T-helper 2 cell treated with Interferon-gamma antibody and Interleukin-4, amounts not matched to agents 5 μg/mL and 100 μg/mL, for 36 hours (primary cell): Measurements from ENCODE around the gene MAP3K12.
A peak's percentile ranks its signal among the peaks of the same experiment; 100 is the strongest.
"Not testable (repeated sequence)": the region's sequence is repeated elsewhere in the genome, so short reads cannot be mapped to it uniquely, and the experiment has no call there.

Experiments used
- DNase-seq: peaks from one replicate; pipeline ENCODE4 v3.0.0; 2021; ENCODE audit warnings: low spot score
- H3K27ac Mint-ChIP-seq: one replicate; pipeline ENCODE4 v1.8.0; 2021; ENCODE audit warnings: mild to moderate bottlenecking, mixed read lengths
- H3K27me3 Mint-ChIP-seq: one replicate; pipeline ENCODE4 v1.8.0; 2021; ENCODE audit warnings: low read depth, mixed read lengths
- H3K36me3 Mint-ChIP-seq: one replicate; pipeline ENCODE4 v1.8.0; 2021; ENCODE audit warnings: low read depth, mixed read lengths
- H3K4me1 Mint-ChIP-seq: one replicate; pipeline ENCODE4 v1.8.0; 2021; ENCODE audit warnings: low read depth, mixed read lengths
- H3K4me3 Mint-ChIP-seq: one replicate; pipeline ENCODE4 v1.8.0; 2022; ENCODE audit warnings: mild to moderate bottlenecking, moderate library complexity, mixed read lengths
- H3K9me3 Mint-ChIP-seq: one replicate; pipeline ENCODE4 v1.8.0; 2021; ENCODE audit warnings: mixed read lengths

MAP3K12 gene

DNA sequence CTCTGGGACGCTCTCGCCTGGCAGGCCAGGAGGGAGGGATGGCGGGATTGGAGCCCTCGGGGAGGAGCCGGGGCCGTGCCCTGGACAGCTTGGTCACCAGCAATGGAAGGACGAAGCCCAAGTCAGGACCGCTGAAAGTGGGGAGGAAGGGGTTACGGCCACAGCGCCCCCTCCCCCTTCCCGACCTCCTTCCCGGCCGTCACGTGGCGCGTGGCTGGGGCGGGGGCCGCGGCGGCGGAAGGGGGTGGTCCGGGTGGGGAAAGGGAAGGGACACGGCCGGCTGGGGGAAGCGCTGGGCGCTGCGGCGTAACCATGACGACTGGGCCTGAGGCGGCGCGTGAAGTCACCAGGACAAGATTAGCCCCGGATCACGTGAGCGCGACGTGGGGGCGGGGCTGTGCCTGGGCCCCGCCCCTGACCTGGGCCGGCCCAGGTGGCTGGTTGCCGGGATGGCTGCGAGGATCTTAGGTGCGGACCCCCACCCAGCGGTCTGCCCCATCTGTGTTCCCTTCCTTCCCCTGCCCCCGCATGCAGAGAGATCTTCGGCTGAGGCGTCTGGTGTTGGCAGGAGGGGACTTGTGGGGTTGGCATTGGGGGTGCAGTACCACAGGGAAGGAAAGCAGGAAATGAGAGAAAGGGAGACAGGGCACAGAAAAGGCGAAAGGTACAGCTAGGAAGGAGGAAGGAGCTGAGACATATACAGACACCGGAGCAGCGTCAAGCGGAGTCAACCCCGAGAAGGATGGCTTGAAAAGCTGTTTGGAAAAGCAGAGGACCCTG, 6.2 kb downstream of the MAP3K12 start:
- H3K9me3 Mint-ChIP-seq, result no peaks in the 10 kb centered on the region
- DNase-seq, result peak; percentile 83
- H3K27ac Mint-ChIP-seq, result peak overlapping the region; percentile 72
- peak overlapping the region; percentile 88 for H3K4me3 Mint-ChIP-seq
- peaks cover 28% of the 10 kb centered on the region for H3K4me1 Mint-ChIP-seq
- H3K36me3 Mint-ChIP-seq, result peaks cover 6% of the 10 kb centered on the region
- no peaks in the 10 kb centered on the region for H3K27me3 Mint-ChIP-seq

DNA sequence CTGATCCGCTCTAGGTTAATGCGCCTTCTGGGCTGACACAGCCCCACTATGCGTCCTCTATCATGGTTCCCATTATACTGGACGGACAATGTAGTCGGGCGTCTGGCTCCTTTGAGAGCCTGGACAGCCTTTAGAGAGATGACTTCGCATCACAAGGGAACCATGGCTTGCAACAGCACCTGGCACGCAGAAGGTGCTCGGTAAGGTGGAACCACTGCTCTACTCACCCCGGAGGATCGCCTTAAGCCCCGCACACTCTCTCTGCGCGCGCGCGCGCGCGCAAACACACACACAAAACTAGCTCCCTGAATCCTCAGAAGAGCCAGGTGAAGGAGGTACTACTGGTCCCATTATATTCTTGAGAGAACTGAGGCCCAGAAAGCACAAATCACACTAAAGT, 7.1 kb downstream of the MAP3K12 start:
- Mint-ChIP-seq H3K27me3 (no peaks in the 10 kb centered on the region), H3K27ac (peak overlapping the region; percentile 55), H3K4me1 (peaks cover 21% of the 10 kb centered on the region), H3K36me3 (peaks cover 11% of the 10 kb centered on the region), H3K4me3 (peak overlapping the region; percentile 71), H3K9me3 (no peaks in the 10 kb centered on the region)
- DNase-seq, result no peak

DNA sequence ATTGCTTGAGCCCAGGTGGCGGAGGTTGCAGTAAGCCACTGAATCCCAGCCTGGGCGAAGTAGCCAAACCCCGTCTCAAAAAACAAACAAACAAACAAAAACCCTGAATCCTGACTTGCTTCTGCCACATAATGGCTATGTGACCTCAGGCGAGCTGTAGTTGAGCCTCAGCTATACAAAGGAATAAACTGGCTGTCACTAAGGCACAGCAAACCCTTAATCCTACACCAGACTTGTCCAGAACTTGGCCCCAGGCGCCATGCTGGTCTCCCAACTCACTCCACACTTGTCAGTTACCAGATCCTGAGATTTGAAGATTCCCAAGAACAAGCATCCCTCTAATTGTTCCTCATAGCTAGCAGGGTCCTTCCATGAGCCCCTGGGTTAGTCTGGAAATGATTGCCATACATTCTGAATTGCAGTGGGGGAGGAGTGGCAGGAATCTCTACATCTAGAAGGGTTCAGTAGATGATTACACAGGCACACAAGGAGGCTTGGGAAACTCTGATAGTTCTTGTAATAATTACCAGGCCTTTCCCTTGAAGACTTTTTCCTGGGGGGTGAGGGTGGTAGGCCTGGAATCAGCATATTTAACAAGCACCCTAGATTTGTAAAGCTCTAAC, 9.9 kb downstream of the MAP3K12 start:
- Mint-ChIP-seq H3K27me3 (no peaks in the 10 kb centered on the region), H3K27ac (no peak overlapping the region), H3K36me3 (peaks cover 19% of the 10 kb centered on the region), H3K4me1 (peaks cover 17% of the 10 kb centered on the region), H3K9me3 (no peaks in the 10 kb centered on the region), H3K4me3 (no peak overlapping the region)
- no peak for DNase-seq

DNA sequence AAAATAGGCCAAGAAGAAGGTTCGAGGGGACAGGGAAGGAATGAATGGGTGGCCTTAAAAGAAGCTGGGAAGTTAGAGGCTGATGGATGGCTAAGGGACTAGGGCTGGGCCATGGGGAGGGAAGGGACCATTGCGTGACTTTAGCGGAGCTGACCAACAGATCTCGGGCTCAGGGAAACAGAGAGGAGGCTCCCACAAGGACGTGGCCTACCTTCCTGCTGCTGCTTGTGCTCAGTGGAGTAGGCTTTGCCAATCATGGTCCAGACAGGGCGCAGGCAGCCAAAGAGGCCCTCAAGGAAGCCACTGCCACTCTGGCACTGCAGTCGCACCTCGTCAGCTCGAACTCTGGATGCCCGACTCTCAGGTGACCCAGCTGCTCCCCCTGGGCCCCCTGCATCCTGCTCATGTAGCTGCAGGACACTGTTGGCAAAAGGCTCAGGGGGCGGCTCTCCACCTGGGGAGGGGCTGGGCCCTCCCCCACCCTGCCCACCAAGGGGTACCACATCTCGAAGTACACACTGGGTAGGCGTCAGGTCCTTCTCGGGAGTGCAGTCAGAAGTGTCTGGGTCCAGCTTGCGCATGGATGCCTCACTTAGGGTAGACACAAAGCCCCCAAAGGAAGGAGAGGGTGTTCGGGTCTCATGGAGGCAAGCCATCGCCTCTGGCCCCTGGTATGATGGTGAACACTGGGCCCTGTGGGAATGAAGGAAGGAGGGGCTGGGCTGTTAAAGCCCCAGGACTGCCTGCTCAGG, 12.3 kb downstream of the MAP3K12 start:
- H3K36me3 Mint-ChIP-seq, result peaks cover 33% of the 10 kb centered on the region
- H3K4me3 Mint-ChIP-seq, result no peak overlapping the region
- no peak overlapping the region for H3K27ac Mint-ChIP-seq

DNA sequence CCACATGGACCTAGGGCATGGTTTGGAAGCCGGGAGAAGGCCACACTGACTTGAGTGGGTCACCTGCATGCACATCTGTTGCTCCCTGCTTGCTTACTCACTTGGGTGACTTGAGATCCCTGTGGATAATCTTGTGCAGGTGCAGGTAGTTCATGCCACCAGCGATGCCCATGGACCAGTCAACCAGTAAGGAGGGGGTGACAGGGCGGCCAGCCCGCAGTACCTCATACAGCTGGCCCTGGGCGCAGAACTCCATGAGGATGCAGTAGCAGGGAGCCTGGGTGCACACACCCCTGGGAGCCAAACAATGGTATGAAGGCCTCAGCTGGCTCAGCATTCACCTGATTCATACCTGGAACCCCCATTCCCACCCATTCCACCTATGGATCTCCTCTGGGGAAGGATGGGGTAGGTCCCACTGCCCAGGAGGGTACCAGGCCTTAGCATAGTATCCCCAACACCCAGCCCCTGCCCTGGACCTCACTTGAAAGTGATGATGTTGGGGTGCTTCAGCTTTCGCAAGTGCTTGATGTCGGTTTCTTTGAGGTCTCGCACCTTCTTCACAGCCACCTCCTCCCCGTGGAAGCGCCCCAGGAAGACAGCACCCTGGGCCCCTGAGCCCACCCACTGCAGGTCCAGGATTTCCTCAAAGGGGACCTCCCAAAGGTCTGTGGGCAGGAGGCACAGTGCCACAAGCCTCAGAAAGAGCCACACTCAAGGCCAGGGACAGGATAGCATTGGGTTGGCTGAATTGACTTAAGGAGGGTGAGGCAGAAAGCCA, 13.1 kb downstream of the MAP3K12 start:
- Mint-ChIP-seq H3K36me3 (peaks cover 40% of the 10 kb centered on the region), H3K9me3 (no peaks in the 10 kb centered on the region), H3K4me3 (no peak overlapping the region), H3K27me3 (no peaks in the 10 kb centered on the region), H3K4me1 (no peaks in the 10 kb centered on the region), H3K27ac (no peak overlapping the region)
- no peak for DNase-seq

More for the DNA sequence above, 12.3 kb downstream of the MAP3K12 start:
- no peak for DNase-seq
- Mint-ChIP-seq H3K27me3 (no peaks in the 10 kb centered on the region), H3K9me3 (no peaks in the 10 kb centered on the region), H3K4me1 (no peaks in the 10 kb centered on the region)

DNA sequence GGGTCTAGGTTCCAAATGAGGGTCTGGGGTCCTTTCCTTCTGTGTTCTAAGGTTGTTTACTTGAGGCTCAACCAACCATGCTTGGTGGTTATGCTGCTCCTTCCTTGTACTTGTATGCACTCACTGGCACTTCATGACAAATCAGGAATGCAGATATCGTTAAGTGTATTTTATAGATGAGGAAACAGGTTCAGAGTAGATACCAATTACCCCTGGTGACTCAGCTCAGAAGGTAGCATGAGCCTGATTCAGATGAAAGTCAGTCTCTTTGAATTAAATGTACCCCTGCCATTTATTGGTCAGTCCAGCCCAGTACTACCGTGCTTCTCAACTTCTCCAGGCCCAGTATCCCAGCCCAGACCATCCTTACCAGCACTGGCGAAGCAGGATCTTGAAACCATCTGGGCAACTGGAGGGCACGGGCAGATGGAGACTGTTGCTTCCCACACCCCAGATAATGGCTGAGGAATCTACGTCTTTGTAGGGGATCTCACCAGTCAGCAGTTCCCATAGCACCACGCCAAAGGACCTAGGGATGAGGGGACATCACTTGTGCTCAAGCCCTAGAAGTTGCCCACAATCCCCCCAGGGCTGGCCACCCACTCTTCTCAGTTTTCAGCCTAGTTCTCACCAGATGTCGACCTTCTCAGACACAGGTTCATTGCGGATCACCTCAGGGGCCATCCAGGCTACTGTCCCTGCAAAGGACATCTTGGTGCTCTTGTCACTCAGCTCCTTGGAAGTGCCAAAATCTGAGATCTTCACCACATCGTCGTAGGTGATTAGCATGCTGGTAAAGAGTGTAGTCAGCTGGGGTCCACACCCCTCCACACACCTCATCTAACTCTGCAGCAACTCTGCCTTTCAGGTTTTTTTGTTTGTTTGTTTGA, 14.3 kb downstream of the MAP3K12 start:
- no peak overlapping the region for H3K27ac Mint-ChIP-seq
- no peaks in the 10 kb centered on the region for H3K27me3 Mint-ChIP-seq
- no peak for DNase-seq
- H3K36me3 Mint-ChIP-seq, result peaks cover 48% of the 10 kb centered on the region
- H3K4me1 Mint-ChIP-seq, result no peaks in the 10 kb centered on the region
- no peak overlapping the region for H3K4me3 Mint-ChIP-seq
- H3K9me3 Mint-ChIP-seq, result no peaks in the 10 kb centered on the region

DNA sequence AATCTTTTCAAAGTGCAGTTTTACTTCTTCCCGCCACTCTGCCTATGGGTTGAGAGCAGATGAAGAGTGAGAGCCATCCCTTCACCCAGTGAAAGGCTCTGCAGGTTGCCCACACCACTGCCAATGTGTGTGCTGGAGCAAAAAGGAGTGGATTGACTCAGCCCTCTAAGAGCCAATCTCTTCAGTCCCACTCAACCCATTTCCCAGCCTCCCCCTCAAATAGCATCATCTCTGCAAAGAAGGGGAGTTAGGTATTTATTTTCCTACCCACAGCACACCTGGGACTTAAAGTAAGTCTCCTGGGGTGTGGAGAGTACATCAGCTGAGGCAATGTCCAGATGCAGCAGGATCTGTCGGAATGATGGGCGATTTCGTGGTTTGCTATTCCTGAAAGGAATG, 15.3 kb downstream of the MAP3K12 start:
- H3K4me1 Mint-ChIP-seq, result no peaks in the 10 kb centered on the region
- H3K4me3 Mint-ChIP-seq, result no peak overlapping the region
- H3K36me3 Mint-ChIP-seq, result peaks cover 56% of the 10 kb centered on the region
- H3K27ac Mint-ChIP-seq, result no peak overlapping the region
- DNase-seq, result no peak
- H3K9me3 Mint-ChIP-seq, result no peaks in the 10 kb centered on the region
- no peaks in the 10 kb centered on the region for H3K27me3 Mint-ChIP-seq

DNA sequence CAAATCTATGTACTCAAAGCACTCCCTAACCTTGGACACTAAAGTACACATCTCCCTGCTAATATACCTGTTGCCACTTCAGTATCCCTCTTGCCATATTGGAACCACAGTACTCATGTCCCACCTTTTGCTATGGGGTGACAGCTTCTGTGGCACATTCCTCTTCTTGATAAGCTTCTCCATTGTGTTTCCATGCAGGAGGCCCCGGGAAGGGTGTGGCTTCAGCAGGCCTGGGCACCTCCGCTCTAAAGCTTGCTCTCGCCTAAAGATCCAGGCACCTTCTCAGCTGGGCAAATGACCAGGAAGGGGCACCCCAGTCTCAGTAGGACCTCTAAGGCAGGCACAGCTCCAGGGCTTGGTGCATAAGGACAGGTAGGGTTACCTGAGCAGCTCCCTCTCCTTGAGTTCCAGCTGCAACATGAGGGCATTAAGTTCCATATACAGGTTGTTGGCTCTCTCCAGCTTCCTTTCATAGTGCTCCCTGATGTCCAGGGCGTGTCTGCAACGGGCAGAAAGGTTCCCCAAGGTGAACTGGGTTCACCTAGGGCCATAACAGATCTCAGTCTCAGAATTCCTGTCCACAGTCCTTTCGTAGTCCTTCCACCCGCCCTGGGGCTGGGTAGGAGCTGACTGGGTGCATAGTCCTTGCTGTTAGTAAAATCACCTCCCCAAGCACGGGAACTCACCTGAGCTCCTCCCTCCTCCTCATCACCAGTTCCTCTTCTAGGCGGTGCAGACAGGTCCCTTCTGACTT, 15.9 kb downstream of the MAP3K12 start:
- no peak overlapping the region for H3K27ac Mint-ChIP-seq
- no peak overlapping the region for H3K4me3 Mint-ChIP-seq

DNA sequence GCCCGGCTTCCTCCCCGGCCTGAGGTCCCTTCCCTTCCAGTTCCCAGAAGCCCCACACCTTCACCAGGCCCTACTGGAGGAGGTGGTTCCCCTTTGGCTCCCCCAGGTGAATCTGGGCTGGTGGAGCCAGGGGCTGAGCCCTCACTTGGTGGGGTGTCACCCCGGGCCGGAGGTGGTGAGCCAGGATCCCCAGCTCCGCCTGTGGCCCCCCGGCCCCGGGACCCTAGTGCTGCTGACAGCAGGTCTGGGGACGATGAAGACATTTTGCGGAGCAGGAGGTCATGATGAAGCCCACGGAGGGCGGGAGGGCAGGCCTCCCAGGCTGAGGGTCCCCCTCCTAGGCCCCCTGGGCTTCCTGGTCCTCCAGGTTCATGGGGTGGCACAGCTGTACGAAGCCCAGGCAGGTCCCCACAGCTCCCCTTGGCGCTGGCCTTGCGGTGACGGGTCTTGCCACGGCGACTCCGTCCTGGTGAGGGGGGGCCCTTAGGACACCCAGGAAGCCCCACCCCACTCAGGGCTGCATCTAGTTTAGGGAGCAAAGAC, 16.6 kb downstream of the MAP3K12 start:
- peaks cover 58% of the 10 kb centered on the region for H3K36me3 Mint-ChIP-seq
- H3K9me3 Mint-ChIP-seq, result no peaks in the 10 kb centered on the region
- H3K4me1 Mint-ChIP-seq, result no peaks in the 10 kb centered on the region
- no peak overlapping the region for H3K4me3 Mint-ChIP-seq
- no peak for DNase-seq
- no peaks in the 10 kb centered on the region for H3K27me3 Mint-ChIP-seq
- H3K27ac Mint-ChIP-seq, result no peak overlapping the region

More for the DNA sequence above, 15.9 kb downstream of the MAP3K12 start:
- Mint-ChIP-seq H3K4me1 (no peaks in the 10 kb centered on the region), H3K36me3 (peaks cover 56% of the 10 kb centered on the region), H3K9me3 (no peaks in the 10 kb centered on the region), H3K27me3 (no peaks in the 10 kb centered on the region)
- no peak for DNase-seq

DNA sequence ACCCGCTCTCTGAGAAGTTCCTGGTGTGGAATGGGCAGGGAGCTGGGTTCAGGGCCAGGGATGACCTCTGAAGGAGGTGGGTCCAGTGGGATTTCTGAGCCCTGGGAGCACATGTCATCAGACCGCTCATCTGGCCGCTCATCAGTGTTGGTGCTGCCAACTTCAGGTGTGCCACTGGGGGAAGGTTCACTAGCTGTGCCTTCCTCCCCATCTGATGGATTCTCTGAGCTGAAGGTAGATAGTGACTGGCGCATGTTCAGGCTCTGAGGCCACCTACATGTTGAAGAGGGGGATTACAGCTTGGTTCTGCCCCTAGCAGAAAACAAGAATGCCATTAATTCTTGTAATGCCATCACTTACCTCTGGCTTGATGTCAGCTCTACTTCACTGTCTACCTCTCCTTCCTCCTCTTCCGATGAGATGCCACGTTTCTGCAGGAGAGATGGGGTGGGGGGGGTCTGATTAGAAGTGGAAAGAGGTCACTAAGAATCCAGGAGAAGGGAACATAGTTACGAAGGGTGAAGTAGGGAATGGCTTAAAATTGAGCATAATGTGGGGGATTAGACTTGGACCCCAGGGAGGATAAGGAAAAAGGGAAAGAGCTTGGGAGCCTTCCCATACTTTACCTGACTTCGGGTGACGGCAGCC, 17.2 kb downstream of the MAP3K12 start:
- H3K4me3 Mint-ChIP-seq, result no peak overlapping the region
- peaks cover 59% of the 10 kb centered on the region for H3K36me3 Mint-ChIP-seq
- DNase-seq, result no peak
- H3K9me3 Mint-ChIP-seq, result no peaks in the 10 kb centered on the region
- no peaks in the 10 kb centered on the region for H3K4me1 Mint-ChIP-seq
- H3K27me3 Mint-ChIP-seq, result no peaks in the 10 kb centered on the region
- H3K27ac Mint-ChIP-seq, result no peak overlapping the region

DNA sequence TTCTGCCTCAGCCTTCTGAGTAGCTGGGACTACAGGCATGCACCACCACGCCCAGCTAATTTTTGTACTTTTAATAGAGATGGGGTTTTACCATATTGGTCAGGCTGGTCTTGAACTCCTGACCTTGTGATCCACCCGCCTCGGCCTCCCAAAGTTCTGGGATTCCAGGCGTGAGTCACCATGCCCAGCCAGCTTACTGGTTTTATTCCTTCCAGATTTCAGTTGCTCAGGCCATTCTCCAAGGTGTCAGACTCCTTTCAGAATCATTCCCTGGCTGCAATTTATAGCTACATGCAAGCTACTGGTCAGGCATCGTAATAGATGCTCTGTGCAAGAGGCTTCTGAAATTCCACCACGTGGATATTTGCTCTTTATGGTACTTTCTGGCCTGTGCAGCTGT, 17.8 kb downstream of the MAP3K12 start:
- H3K9me3 Mint-ChIP-seq, DNase-seq, H3K4me1 Mint-ChIP-seq, H3K27me3 Mint-ChIP-seq, H3K27ac Mint-ChIP-seq, H3K4me3 Mint-ChIP-seq: not testable (repeated sequence)
- peaks cover 62% of the 10 kb centered on the region for H3K36me3 Mint-ChIP-seq
